Measurements from ENCODE around the gene PCDHA5.
"Not testable (repeated sequence)": the region's sequence is repeated elsewhere in the genome, so short reads cannot be mapped to it uniquely, and the experiment has no call there.

The PCDHA5 gene

GRCh38 chr5:140828362-140828737 lies 6.9 kb downstream of the PCDHA5 start:
- TF ChIP-seq, protein P1, sequence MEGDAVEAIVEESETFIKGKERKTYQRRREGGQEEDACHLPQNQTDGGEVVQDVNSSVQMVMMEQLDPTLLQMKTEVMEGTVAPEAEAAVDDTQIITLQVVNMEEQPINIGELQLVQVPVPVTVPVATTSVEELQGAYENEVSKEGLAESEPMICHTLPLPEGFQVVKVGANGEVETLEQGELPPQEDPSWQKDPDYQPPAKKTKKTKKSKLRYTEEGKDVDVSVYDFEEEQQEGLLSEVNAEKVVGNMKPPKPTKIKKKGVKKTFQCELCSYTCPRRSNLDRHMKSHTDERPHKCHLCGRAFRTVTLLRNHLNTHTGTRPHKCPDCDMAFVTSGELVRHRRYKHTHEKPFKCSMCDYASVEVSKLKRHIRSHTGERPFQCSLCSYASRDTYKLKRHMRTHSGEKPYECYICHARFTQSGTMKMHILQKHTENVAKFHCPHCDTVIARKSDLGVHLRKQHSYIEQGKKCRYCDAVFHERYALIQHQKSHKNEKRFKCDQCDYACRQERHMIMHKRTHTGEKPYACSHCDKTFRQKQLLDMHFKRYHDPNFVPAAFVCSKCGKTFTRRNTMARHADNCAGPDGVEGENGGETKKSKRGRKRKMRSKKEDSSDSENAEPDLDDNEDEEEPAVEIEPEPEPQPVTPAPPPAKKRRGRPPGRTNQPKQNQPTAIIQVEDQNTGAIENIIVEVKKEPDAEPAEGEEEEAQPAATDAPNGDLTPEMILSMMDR (IDR thresholded peaks at IDR 0.05; ENCODE audit: borderline replicate concordance, insufficient read depth, low read depth, low read length), result no peak
- H3K4me3 ChIP-seq (ENCODE audit: low read depth, low read length), result no peak overlapping the region

DNA sequence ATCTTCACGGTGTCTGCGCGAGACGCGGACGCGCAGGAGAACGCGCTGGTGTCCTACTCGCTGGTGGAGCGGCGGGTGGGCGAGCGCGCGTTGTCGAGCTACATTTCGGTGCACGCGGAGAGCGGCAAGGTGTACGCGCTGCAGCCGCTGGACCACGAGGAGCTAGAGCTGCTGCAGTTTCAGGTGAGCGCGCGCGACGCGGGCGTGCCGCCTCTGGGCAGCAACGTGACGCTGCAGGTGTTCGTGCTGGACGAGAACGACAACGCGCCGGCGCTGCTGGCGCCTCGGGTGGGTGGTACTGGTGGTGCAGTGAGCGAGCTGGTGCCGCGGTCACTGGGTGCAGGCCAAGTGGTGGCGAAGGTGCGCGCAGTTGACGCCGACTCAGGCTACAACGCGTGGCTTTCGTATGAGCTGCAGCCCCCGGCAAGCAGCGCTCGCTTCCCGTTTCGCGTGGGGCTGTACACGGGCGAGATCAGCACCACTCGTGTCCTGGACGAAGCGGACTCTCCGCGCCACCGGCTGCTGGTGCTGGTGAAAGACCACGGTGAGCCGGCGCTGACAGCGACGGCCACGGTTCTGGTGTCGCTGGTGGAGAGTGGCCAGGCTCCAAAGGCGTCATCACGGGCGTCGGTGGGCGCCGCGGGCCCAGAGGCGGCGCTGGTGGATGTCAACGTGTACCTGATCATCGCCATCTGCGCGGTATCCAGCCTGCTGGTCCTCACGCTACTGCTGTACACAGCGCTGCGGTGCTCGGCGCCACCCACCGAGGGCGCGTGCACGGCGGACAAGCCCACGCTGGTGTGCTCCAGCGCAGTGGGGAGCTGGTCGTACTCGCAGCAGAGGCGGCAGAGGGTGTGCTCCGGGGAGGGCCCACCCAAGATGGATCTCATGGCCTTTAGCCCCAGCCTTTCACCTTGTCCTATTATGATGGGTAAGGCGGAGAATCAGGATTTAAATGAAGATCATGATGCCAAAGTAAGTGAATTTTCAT lies 8.4 kb downstream of the PCDHA5 start:
- H3K4me3 ChIP-seq (ENCODE audit: low read depth, low read length), result not testable (repeated sequence)

GRCh38 chr5:140833993-140834392 lies 12.6 kb downstream of the PCDHA5 start, which contains the start of gene PCDHA7:
Gene PCDHA7, plus strand, starts transcription at chr5:140834269. Its CDS starts 115 bp downstream, at chr5:140834384.
- TF ChIP-seq, protein P1 (IDR thresholded peaks at IDR 0.05; ENCODE audit: borderline replicate concordance, insufficient read depth, low read depth, low read length), result no peak
- H3K4me3 ChIP-seq (ENCODE audit: low read depth, low read length), result no peak within 1 kb of the TSS

DNA sequence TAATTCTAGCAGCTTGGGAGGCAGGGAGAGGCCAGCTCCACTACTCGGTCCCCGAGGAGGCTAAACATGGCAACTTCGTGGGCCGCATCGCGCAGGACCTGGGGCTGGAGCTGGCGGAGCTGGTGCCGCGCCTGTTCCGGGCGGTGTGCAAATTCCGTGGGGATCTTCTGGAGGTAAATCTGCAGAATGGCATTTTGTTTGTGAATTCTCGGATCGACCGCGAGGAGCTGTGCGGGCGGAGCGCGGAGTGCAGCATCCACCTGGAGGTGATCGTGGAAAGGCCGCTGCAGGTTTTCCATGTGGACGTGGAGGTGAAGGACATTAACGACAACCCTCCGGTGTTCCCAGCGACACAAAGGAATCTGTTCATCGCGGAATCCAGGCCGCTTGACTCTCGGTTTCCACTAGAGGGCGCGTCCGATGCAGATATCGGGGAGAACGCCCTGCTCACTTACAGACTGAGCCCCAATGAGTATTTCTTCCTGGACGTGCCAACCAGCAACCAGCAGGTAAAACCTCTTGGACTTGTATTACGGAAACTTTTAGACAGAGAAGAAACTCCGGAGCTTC lies 13.1 kb downstream of the PCDHA5 start:
- not testable (repeated sequence) for H3K4me3 ChIP-seq (ENCODE audit: low read depth, low read length)

- TF ChIP-seq, protein P1 (IDR thresholded peaks at IDR 0.05; ENCODE audit: borderline replicate concordance, insufficient read depth, low read depth, low read length), result no peak
- no peak overlapping the region for H3K4me3 ChIP-seq (ENCODE audit: low read depth, low read length)
Measured at GRCh38 chr5:140835622-140836510, 14.5 kb downstream of the PCDHA5 start.

DNA sequence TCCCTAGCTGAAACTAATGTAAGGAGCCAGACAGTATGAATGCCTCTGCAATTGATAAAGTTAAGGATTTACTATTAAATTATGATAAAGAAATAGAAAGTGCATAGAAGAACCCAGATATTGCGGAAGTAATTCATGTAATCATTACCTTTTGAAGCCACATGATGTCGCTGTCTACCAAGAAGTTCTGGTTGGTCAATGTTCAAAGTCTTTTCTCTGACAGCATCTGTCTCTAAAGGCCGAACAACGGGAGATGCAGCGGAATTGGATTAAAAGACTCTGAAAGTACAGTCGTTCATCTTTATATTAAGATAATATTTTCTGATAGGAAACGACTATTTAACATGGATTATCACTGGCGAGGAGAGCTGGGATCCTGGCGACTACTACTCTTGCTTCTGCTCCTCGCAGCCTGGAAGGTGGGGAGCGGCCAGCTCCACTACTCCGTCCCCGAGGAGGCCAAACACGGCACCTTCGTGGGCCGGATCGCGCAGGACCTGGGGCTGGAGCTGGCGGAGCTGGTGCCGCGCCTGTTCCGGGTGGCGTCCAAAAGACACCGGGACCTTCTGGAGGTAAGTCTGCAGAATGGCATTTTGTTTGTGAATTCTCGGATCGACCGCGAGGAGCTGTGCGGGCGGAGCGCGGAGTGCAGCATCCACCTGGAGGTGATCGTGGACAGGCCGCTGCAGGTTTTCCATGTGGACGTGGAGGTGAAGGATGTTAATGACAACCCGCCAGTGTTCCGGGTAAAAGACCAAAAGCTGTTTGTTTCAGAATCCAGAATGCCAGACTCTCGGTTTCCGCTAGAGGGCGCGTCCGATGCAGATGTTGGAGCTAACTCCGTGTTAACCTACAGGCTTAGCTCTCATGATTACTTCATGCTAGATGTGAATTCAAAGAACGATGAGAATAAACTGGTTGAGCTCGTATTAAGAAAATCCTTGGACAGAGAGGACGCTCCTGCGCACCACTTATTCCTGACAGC lies 19.9 kb downstream of the PCDHA5 start, which contains the start of gene PCDHA8:
PCDHA8 (plus strand) TSS at position 210 of the 985 bp plus-strand sequence; CDS start at position 345, 135 bp downstream.
- TF ChIP-seq, protein P1 (IDR thresholded peaks at IDR 0.05; ENCODE audit: borderline replicate concordance, insufficient read depth, low read depth, low read length), result no peak
- no peak within 1 kb of the TSS for H3K4me3 ChIP-seq (ENCODE audit: low read depth, low read length)

Data from GM12875 (cell line).